Muscle of back (tissue), 11 donors: ENCODE results near the gene SH3RF2. TPM values are rescaled to one million over a fixed set of nuclear protein-coding genes. Genes with fewer than 3 reads are reported as not detected.
A peak's percentile ranks its signal among the peaks of the same experiment; 100 is the strongest.

Experiments
- DNase-seq, 3 donors: peaks; one replicate each; pipeline versions ENCODE4 v3.0.0 to v3.0.0-alpha.2; 2013
- polyA plus RNA-seq, 10 donors: library from polyadenylated mRNA; unstranded; fragments of 120-200 nt; gene quantifications; one replicate each; pipeline ENCODE4 v1.2.1, GENCODE V29; 2013; ENCODE audit not compliant: insufficient read length in 10 of 10

Gene SH3RF2
- polyA plus RNA-seq, 10 donors: 1.8 to 8.4 (median 5.4) TPM

GRCh38 chr5:145921211-145921610, 15.2 kb upstream of the SH3RF2 start:
- DNase-seq: no peak

GRCh38 chr5:145922059-145922458, 14.3 kb upstream of the SH3RF2 start:
- no peak for DNase-seq

GRCh38 chr5:145923405-145923804, 13.0 kb upstream of the SH3RF2 start:
- no peak for DNase-seq

GRCh38 chr5:145924849-145925248, 11.5 kb upstream of the SH3RF2 start:
- DNase-seq: no peak

GRCh38 chr5:145925353-145925752, 11.0 kb upstream of the SH3RF2 start:
- DNase-seq: peak in 1 of 3 donors; percentile 88

- peak in 1 of 3 donors; percentile 57 for DNase-seq
These were observed 10.6 kb upstream of the SH3RF2 start for GRCh38 chr5:145925803-145926202.

- DNase-seq: no peak
These were observed 4.7 kb upstream of the SH3RF2 start for GRCh38 chr5:145931718-145932117.

- DNase-seq: no peak
These were observed 2.1 kb upstream of the SH3RF2 start for GRCh38 chr5:145934276-145934675.

- DNase-seq: no peak
These were observed 1.3 kb downstream of the SH3RF2 start for GRCh38 chr5:145937432-145938250.

- DNase-seq: peak in 1 of 3 donors; percentile 24
These were observed 2.6 kb downstream of the SH3RF2 start for GRCh38 chr5:145938776-145939539.

GRCh38 chr5:145939540-145940065, 3.2 kb downstream of the SH3RF2 start:
- no peak for DNase-seq

- no peak for DNase-seq
These were observed 4.7 kb downstream of the SH3RF2 start for GRCh38 chr5:145941096-145941447.

- DNase-seq: peak in 1 of 3 donors; percentile 6
These were observed 5.2 kb downstream of the SH3RF2 start for GRCh38 chr5:145941448-145942130.

- no peak for DNase-seq
These were observed 5.8 kb downstream of the SH3RF2 start for GRCh38 chr5:145942201-145942600.

GRCh38 chr5:145942749-145943148, 6.4 kb downstream of the SH3RF2 start:
- no peak for DNase-seq

GRCh38 chr5:145943674-145944121, 7.3 kb downstream of the SH3RF2 start:
- DNase-seq: peak in 1 of 3 donors; percentile 17

- DNase-seq: no peak
These were observed 8.0 kb downstream of the SH3RF2 start for GRCh38 chr5:145944328-145944727.

- DNase-seq: no peak
These were observed 9.3 kb downstream of the SH3RF2 start for GRCh38 chr5:145945620-145946111.

- DNase-seq: peak in 1 of 3 donors; percentile 57
These were observed 9.9 kb downstream of the SH3RF2 start for GRCh38 chr5:145946112-145946861.

- DNase-seq: no peak
These were observed 11.2 kb downstream of the SH3RF2 start for GRCh38 chr5:145947581-145947980.

- no peak for DNase-seq
These were observed 11.7 kb downstream of the SH3RF2 start for GRCh38 chr5:145948047-145948446.
